ENCODE measurements around the gene CDH10.

The CDH10 gene

GRCh38 chr5:24644761-24645160 lies at the start of gene CDH10:
CDH10 (minus strand) TSS chr5:24644978; CDS start chr5:24593490, 51,488 bp downstream.
- DNase-seq, result no peak

GRCh38 chr5:24693609-24694008 lies 48.8 kb upstream of the CDH10 start:
- DNase-seq, result no peak

DNA sequence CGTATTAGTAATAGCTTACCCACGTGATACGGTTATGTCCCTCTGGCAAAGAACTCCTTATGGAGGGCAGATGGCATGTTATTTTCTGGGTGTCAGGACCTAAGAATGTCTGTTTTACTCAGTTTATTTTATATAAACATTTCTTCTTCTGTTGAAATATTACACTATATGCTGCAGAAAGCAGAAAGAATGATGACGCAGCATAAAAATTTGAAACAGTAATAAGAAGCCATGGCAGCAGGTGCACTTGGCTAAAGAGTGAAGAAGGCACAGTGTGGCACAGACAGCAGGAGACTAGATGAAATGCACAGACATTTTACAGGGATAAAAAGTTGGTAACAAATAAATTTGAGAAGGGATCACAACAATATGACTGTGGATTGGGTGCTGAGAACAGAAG lies 46.3 kb upstream of the CDH10 start:
- no peak for DNase-seq

GRCh38 chr5:24681106-24681505 lies 36.3 kb upstream of the CDH10 start:
- no peak for DNase-seq

GRCh38 chr5:24668050-24668449 lies 23.3 kb upstream of the CDH10 start:
- no peak for DNase-seq

GRCh38 chr5:24649531-24649930 lies 4.8 kb upstream of the CDH10 start:
- no peak for DNase-seq

GRCh38 chr5:24646915-24647314 lies 2.1 kb upstream of the CDH10 start:
- DNase-seq, result no peak

DNA sequence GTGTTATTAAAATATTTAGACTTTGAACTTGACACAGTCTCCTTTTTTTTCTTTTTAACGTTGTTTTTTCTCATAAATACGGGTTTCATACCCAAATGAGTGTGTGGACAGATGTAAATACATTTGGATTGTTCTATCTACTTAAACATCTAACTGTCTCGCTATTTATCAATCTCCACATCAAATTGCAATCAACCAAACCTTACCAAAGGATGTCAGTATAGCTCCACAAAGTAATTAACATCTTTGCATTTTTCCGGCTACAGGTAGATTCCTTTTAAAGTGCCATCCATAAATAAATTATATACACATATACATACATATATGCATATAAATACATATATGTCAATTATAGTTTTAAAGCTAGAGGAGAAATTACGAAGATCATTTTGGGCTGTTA lies 705 bp upstream of the CDH10 start:
- DNase-seq, result no peak

DNA sequence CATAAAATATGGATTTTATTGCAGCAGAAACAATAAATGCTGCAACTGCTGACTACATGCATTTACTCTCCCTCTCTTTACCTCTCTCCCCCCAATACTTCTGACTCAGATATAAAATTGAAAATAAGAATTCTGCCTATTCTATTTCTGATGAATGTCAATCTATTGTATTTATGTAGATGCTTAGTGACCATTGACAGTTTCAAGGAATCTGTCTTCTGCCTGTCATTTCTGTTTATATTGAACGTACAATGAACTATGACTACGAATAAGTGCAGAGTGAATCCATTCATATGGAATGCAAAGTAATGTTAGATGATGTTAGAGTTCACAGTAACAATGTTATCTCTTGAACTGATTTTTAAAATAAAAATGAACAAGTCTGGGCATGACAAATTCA lies 898 bp downstream of the CDH10 start:
- no peak for DNase-seq

DNA sequence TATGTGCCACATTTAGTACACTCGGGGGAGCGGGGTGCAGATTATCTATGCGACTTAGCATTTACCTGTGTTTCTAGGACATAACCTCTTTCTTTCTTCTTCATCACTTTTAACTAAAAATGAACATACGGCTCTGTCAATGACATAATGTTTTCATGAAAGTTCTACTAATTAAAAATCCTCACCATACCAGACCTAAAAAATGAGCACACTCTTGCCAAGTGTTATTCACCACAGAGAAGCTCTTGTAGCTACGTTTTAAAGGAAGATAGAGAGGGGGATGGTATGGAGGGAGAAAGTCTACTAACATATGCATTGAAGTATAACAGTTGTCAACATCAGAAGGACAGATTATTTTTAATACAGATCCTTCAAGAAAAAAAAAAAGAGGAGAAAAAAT lies 1.6 kb downstream of the CDH10 start:
- no peak for DNase-seq

- no peak for DNase-seq
These were observed 2.8 kb downstream of the CDH10 start for GRCh38 chr5:24642022-24642421.

GRCh38 chr5:24635209-24635608 lies 9.6 kb downstream of the CDH10 start:
- no peak for DNase-seq

- no peak for DNase-seq
These were observed 11.0 kb downstream of the CDH10 start for GRCh38 chr5:24633715-24634325.

DNA sequence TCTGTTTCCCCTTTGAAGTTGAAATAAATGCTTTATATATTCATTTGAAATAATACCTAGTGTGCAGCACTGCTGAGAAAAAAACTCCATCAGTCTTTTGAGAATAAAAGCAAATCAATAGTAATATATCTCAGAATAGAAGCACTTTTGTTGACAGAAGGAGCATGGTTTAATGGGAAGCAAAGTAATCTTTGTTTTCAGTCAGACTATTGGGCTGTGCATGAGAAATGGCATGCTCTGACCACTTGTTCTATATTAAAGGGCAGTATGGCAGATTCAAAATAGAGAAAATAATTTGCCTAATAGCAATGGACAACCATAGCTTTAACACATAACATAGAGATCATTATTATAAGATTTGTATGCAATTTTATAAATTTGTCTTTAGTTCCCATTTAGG lies 12.4 kb downstream of the CDH10 start:
- no peak for DNase-seq

- DNase-seq, result no peak
These were observed 13.9 kb downstream of the CDH10 start for GRCh38 chr5:24630918-24631317.

- DNase-seq, result no peak
These were observed 15.0 kb downstream of the CDH10 start for GRCh38 chr5:24629798-24630197.

DNA sequence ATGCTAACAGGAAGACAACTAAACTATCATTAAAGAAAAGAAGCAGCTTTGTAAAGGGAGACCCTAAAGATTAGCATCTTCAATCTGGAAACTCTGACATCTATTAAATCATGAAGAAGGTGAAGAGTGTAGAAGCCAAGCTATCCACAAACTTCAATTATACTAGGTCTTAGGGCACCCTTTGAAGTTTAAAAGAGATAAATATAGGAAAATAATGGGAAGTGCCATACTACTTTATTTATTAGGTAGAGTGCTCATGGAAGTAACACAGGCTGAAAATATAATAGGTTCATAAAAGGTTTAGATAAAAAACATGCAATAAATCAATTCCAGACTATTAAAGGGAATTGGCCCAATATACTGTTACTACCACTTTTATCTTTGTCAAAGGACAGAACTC lies 19.9 kb downstream of the CDH10 start:
- no peak for DNase-seq

GRCh38 chr5:24623624-24624023 lies 21.2 kb downstream of the CDH10 start:
- DNase-seq, result no peak

DNA sequence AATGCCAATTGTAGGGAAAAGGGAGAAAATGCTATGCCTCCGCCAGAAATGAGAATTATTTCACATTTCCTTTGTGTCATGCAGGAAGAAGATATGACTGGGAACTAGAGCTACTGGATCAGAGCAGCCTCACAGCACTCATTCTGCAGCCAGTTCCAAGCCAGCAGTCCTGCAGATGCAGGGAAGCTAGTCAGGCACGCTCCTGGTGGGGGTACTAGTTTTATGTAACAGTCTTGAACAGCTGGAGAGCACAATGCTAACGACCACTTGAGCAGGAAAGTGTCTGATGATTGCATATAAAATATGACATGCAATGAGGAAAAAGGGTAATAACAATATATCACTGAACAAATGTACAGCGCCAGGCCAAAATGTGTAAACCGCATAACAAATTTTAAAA lies 21.7 kb downstream of the CDH10 start:
- no peak for DNase-seq

GRCh38 chr5:24621792-24622191 lies 23.0 kb downstream of the CDH10 start:
- DNase-seq, result no peak

GRCh38 chr5:24616566-24616965 lies 28.2 kb downstream of the CDH10 start:
- no peak for DNase-seq

DNA sequence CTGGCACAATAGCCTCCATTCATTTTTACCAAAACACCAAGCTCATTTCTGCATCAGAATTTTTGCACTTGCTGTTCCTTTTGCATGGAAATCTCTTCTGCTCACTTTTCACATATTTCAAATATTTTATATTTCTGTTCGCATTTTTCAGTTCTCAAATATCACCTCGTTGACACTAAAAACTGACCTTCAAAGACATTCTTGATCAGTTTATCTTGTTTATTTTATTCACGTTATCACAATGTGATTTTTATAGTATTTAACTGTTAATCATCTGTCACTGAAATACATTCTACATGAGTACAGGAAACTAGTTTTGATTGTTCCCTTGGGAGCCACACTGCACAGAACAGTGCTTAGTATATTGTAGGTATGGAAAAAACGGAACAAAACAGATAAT lies 29.6 kb downstream of the CDH10 start:
- no peak for DNase-seq

GRCh38 chr5:24609706-24610105 lies 35.1 kb downstream of the CDH10 start:
- DNase-seq, result no peak

DNA sequence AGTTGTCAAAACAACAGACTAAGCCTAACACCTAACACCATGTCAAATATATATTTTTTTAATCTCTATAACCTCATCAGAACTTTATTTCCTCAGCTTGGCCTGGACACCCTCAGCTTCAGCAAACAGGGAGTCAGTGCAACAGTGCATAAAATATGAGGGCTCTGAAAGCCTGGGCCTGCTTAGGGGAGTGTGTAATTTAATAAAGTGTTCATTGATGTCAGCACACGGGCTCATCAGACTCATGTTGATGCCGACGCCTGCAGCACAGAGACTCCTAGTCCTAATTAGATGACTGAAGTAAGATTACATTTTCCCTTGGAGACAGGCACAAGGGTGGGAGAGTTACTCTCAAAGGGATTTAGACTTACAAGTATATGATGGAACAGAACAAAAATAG lies 37.8 kb downstream of the CDH10 start:
- DNase-seq, result no peak

- DNase-seq, result no peak
These were observed 42.6 kb downstream of the CDH10 start for GRCh38 chr5:24602188-24602587.

- no peak for DNase-seq
These were observed 45.8 kb downstream of the CDH10 start for GRCh38 chr5:24598956-24599355.

Data from stimulated activated naive CD4-positive, alpha-beta T cell treated with Interleukin-2 at 50 U/mL for 16 hours (primary cell).